ENCODE data around the gene SORCS2.

GRCh38 chr4:7522452-7523220, 330.3 kb downstream of the SORCS2 start:
- TF ChIP-seq CTCF (optimal IDR thresholded peaks at IDR 0.05 in 1 of 3, IDR thresholded peaks at IDR 0.05 in 1 of 3, conservative IDR thresholded peaks at IDR 0.05 in 1 of 3; ENCODE audit: extremely low read depth in 1 of 3, insufficient read depth in 2 of 3, low read length in 3 of 3): no peak
- no peak for TF ChIP-seq EZH2 (IDR thresholded peaks at IDR 0.05; ENCODE audit: low read length)

Measured in keratinocyte (primary cell).